Naive thymus-derived CD8-positive, alpha-beta T cell (primary cell): ENCODE results near the gene DENND4A. TPM values are rescaled to one million over a fixed set of nuclear protein-coding genes. Genes with fewer than 3 reads are reported as not detected.

Experiments used
- ATAC-seq, 2 donors: fragments of 150-1000 bp; cut with Tn5 transposase in 1 of 2; sonication (Bioruptor Pico), chemical (Tn5 transposase) in 1 of 2; 1 replicate in 1 of 2; 2 replicates in 1 of 2; pipeline ENCODE4 v1.10.0; 2021; ENCODE audit warnings: mild to moderate bottlenecking in 2 of 2, moderate library complexity in 2 of 2
- POLR2A ChIA-PET: fragments of 350-600 bp; sonication (Branson Sonifier 250); formaldehyde crosslinking; loops from one replicate; lab custom pipeline; 2021; ENCODE audit warnings: antibody characterized with exemption; lab: Charles Lee
- DNase-seq, 10 donors: peaks; one replicate each; pipeline versions ENCODE4 v3.0.0 to v3.0.0-alpha.2; 2020 to 2022
- H3K27ac Mint-ChIP-seq, 10 donors: one replicate each; pipeline ENCODE4 v1.8.0; 2020 to 2022; ENCODE audit warnings: mild to moderate bottlenecking in 10 of 10, mixed read lengths in 10 of 10, moderate library complexity in 4 of 10, inconsistent platforms in 1 of 10
- H3K27me3 Mint-ChIP-seq, 5 donors: one replicate each; pipeline ENCODE4 v1.8.0; 2021 to 2022; ENCODE audit warnings: mixed read lengths in 5 of 5
- H3K36me3 Mint-ChIP-seq, 3 donors: one replicate each; pipeline ENCODE4 v1.8.0; 2020 to 2022; ENCODE audit warnings: mixed read lengths in 3 of 3, mild to moderate bottlenecking in 2 of 3, inconsistent platforms in 1 of 3
- H3K4me1 Mint-ChIP-seq, 4 donors: one replicate each; pipeline ENCODE4 v1.8.0; 2021 to 2022; ENCODE audit warnings: mixed read lengths in 4 of 4
- H3K4me3 Mint-ChIP-seq, 10 donors: one replicate each; pipeline ENCODE4 v1.8.0; 2020 to 2022; ENCODE audit warnings: mild to moderate bottlenecking in 10 of 10, mixed read lengths in 10 of 10, moderate library complexity in 6 of 10, inconsistent platforms in 1 of 10
- H3K9me3 Mint-ChIP-seq, 9 donors: one replicate each; pipeline ENCODE4 v1.8.0; 2020 to 2022; ENCODE audit warnings: mixed read lengths in 9 of 9, mild to moderate bottlenecking in 3 of 9, inconsistent platforms in 1 of 9, moderate library complexity in 1 of 9
- polyA plus RNA-seq, 3 donors: library from polyadenylated mRNA; unstranded; fragments of 300-500 nt; fragmentation: Illumina TruSeq; gene quantifications; one replicate each; pipeline ENCODE4 v1.2.3, GENCODE V29; 2021
- total RNA-seq, 8 experiments: library from RNA in 2 of 8; stranded (reverse) in 2 of 8; gene quantifications; one replicate each; pipeline ENCODE4 v1.2.3 and lab custom pipeline; 2021 to 2026

Gene DENND4A
- total and polyA plus RNA-seq, 5 experiments from 2014 or later: 9.3 to 62.9 (median 12.0) TPM

DNA sequence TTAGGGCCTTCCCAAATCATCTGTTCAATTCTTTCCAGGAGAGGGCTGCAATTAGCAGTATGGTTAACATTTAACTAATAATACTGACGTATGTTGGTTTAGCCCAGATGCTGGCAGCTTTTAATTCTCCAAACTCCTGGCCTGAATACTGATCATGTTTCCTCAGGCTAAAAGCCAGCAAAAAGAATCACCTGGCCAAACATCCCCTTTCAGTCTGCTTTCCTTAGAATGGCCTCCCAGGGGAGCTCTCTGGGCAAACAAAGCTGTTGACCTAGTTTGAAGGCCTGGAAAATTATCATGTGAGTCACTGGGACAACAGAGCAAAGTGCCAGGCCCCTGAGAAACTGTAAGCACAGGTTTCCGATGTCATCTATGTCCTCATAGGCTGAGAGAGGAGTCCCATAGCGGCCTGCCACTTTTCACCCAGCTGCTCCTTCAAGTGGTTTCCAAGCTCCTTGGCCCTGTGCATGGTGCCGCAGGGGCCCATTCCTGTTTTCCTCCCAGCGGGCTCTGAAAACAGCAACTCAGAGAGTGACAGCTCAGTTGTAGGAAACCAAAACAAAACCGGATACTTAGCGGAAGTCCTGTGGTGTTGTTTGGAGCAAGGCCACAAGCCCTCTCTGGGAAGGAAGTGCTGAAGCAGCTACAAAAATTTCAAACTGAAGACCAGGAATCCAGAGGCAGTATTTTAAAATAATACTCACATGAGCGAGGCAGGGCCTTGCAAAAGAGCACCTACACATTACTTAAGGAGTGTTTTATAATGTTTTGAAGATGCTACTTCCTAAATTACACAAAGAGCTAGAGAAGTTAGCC, 40.7 kb upstream of the DENND4A start:
- ATAC-seq (peak; percentile 57 to 60), DNase-seq (peak; percentile 27 to 73 (median 48))
- Mint-ChIP-seq H3K4me3 (peak overlapping the region; percentile 69 to 91 (median 81)), H3K27ac (peak overlapping the region; percentile 92 to 98 (median 96)), H3K9me3 (no peaks in the 10 kb centered on the region), H3K27me3 (no peaks in the 10 kb centered on the region), H3K4me1 (peaks cover 24 to 65% (median 51%) of the 10 kb centered on the region in 4 donors), H3K36me3 (no peaks in the 10 kb centered on the region)
- POLR2A ChIA-PET: interaction anchor here (0.7 to 4.7 kb wide), 14 partner anchors 10 to 115 kb away, joined by 3 to 47 read pairs (median 4); partner anchors contain the start of genes DENND4A and RAB11A

- no peaks in the 10 kb centered on the region for H3K27me3 Mint-ChIP-seq
- H3K36me3 Mint-ChIP-seq: peaks cover 0 to 2% (median 0%) of the 10 kb centered on the region in 3 donors
- no peaks in the 10 kb centered on the region for H3K9me3 Mint-ChIP-seq
- peak overlapping the region; percentile 95 to 99 (median 98) for H3K27ac Mint-ChIP-seq
- DNase-seq (peak in 5 of 10 donors; percentile 33 to 67 (median 53)), ATAC-seq (peak; percentile 24 to 57)
- H3K4me1 Mint-ChIP-seq: peaks cover 32 to 65% (median 63%) of the 10 kb centered on the region in 4 donors
- peak overlapping the region; percentile 56 to 84 (median 76) for H3K4me3 Mint-ChIP-seq
- POLR2A ChIA-PET: interaction anchor here (0.6 to 3.8 kb wide), 7 partner anchors 10 to 80 kb away, joined by 3 to 46 read pairs (median 4); partner anchors contain the start of genes DENND4A and RAB11A
Observed at GRCh38 chr15:65829130-65829764, 37.2 kb upstream of the DENND4A start.

DNA sequence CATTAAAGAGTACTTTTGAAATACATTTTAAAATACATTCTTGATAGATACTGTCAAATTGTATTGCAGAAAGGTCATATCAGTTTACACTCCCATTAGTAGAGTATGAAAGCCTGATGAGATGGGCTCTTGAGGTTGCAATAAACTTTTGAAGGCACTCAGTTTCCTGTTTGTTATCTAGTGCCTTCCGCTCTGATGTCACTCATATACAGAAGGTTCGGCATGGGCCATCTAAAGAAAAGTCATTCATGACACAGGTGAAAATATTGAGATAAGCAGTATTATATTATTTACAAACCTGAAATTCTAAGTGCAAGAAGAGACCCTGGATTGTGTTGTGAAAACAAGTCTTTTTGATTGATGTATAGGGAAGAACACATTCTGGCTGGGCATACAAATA, 36.5 kb upstream of the DENND4A start:
- no peaks in the 10 kb centered on the region for H3K9me3 Mint-ChIP-seq
- POLR2A ChIA-PET: interaction anchor here (0.6 to 3.8 kb wide), 8 partner anchors 9 to 80 kb away, joined by 3 to 46 read pairs (median 4); partner anchors contain the start of genes DENND4A and RAB11A
- H3K4me1 Mint-ChIP-seq: peaks cover 28 to 65% (median 60%) of the 10 kb centered on the region in 4 donors
- H3K36me3 Mint-ChIP-seq: peaks cover 0 to 2% (median 0%) of the 10 kb centered on the region in 3 donors
- H3K27ac Mint-ChIP-seq: peak overlapping the region; percentile 95 to 99 (median 98)
- ATAC-seq (peak; percentile 83 to 90), DNase-seq (peak in 8 of 10 donors; percentile 34 to 83 (median 66))
- H3K27me3 Mint-ChIP-seq: no peaks in the 10 kb centered on the region
- H3K4me3 Mint-ChIP-seq: peak overlapping the region; percentile 56 to 84 (median 76)

DNA sequence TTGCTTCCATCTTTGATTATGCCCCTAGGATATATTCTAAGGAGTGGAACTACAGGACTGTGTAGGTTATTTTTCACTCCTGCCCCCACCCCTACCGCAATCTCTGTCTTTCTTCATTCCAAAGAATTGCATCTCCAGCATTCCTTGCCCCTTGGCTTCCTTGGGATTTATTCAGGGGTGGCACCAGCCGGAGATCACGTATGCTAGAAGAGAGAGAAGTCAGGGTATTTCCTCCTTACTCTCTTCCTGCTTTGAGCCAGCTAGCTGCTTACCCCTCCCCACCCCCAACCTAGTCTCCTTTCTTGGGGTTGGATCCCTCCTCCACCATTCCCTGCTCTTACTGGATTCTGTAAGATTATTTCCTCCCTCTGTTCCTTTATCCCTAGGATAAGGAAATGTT, 35.0 kb upstream of the DENND4A start:
- POLR2A ChIA-PET: interaction anchor here (0.8 to 3.8 kb wide), 7 partner anchors 8 to 42 kb away, joined by 3 to 46 read pairs (median 5); partner anchors contain the start of genes DENND4A and RAB11A

DNA sequence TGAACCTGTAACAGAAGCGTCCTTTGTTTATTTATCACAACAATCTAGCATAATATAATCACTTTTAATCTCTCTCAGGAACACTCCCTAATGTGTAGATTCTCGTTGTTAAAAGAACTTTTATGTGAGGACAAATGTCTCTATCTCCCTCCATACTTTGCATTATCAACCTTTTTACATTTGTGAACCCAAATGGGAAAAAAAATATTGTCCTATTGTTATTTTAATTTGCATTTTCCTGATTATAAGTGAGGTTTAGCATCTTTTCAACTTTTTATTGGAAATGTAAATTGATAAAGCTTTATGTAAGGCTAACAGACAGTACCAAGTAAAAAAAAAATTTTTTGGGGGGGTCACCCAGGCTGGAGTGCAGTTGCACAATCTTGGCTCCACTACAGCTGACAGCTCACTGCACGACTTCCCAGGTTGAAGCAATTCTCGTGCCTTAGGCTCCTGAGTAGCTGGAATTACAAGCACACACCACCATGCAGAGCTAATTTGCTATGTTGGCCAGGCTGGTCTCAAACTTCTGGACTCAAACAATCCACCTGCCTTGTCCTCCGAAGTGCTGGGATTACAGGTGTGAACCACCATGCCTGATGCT, 33.0 kb upstream of the DENND4A start:
- H3K4me1 Mint-ChIP-seq: peaks cover 22 to 67% (median 56%) of the 10 kb centered on the region in 4 donors
- no peak for ATAC-seq
- H3K27me3 Mint-ChIP-seq: no peaks in the 10 kb centered on the region
- peaks cover 0 to 5% (median 0%) of the 10 kb centered on the region in 9 donors for H3K9me3 Mint-ChIP-seq
- no peak for DNase-seq
- H3K4me3 Mint-ChIP-seq: no peak overlapping the region
- POLR2A ChIA-PET: interaction anchor here (0.6 to 3.2 kb wide), 3 partner anchors 11 to 33 kb away, joined by 3 to 13 read pairs (median 3); partner anchors contain the start of gene DENND4A
- H3K27ac Mint-ChIP-seq: peak overlapping the region in 1 of 10 donors; percentile 65
- peaks cover 0 to 2% (median 0%) of the 10 kb centered on the region in 3 donors for H3K36me3 Mint-ChIP-seq

More for the DNA sequence above, 35.0 kb upstream of the DENND4A start:
- Mint-ChIP-seq H3K27me3 (no peaks in the 10 kb centered on the region), H3K27ac (peak overlapping the region; percentile 95 to 99 (median 96)), H3K36me3 (peaks cover 0 to 2% (median 0%) of the 10 kb centered on the region in 3 donors), H3K4me1 (peaks cover 19 to 62% (median 49%) of the 10 kb centered on the region in 4 donors), H3K9me3 (no peaks in the 10 kb centered on the region), H3K4me3 (peak overlapping the region; percentile 52 to 83 (median 68))
- peak in 1 of 2 donors; percentile 32 for ATAC-seq
- peak in 3 of 10 donors; percentile 23 to 32 (median 31) for DNase-seq

- H3K4me1 Mint-ChIP-seq: peaks cover 25 to 71% (median 61%) of the 10 kb centered on the region in 4 donors
- peaks cover 0 to 9% (median 0%) of the 10 kb centered on the region in 9 donors for H3K9me3 Mint-ChIP-seq
- ATAC-seq: no peak
- POLR2A ChIA-PET: interaction anchor here (0.9 to 3.2 kb wide), 3 partner anchors 16 to 45 kb away, joined by 3 to 13 read pairs (median 3); partner anchors contain the start of genes DENND4A and RAB11A
- H3K36me3 Mint-ChIP-seq: peaks cover 0 to 2% (median 0%) of the 10 kb centered on the region in 3 donors
- no peak overlapping the region for H3K4me3 Mint-ChIP-seq
- DNase-seq: peak in 1 of 10 donors; percentile 12
- peak overlapping the region; percentile 22 to 77 (median 64) for H3K27ac Mint-ChIP-seq
- H3K27me3 Mint-ChIP-seq: no peaks in the 10 kb centered on the region
Observed at GRCh38 chr15:65824031-65824743, 32.1 kb upstream of the DENND4A start.

DNA sequence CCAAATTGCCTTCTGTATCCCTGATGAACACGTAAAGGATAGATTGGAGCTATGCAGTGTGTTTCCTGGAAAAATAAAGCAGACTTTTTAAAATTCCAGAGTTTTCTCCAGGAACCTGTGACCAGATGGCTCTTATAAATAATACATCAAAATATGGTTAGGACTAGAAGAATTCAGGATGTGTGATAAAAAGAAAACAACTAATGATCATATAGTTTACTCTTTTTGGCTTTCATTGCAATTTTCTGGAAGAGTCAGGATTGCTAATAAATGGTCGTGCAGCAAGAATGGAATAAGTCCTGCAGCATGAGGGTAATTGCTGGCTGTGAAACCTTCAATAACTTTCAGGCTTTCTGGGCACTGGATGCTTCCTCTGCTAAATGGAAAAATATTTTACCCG, 30.2 kb upstream of the DENND4A start:
- peaks cover 0 to 4% (median under 1%) of the 10 kb centered on the region in 3 donors for H3K36me3 Mint-ChIP-seq
- peaks cover 25 to 71% (median 58%) of the 10 kb centered on the region in 4 donors for H3K4me1 Mint-ChIP-seq
- peaks cover 0 to 9% (median 0%) of the 10 kb centered on the region in 9 donors for H3K9me3 Mint-ChIP-seq
- ATAC-seq (no peak), DNase-seq (no peak)
- no peak overlapping the region for H3K4me3 Mint-ChIP-seq
- POLR2A ChIA-PET: interaction anchor here (0.7 to 1.0 kb wide), 4 partner anchors 16 to 40 kb away, joined by 3 to 6 read pairs (median 5); partner anchors contain the start of gene DENND4A
- peak overlapping the region in 7 of 10 donors; percentile 15 to 99 (median 56) for H3K27ac Mint-ChIP-seq
- H3K27me3 Mint-ChIP-seq: no peaks in the 10 kb centered on the region

- Mint-ChIP-seq H3K9me3 (peaks cover 0 to 9% (median 0%) of the 10 kb centered on the region in 9 donors), H3K36me3 (peaks cover 0 to 4% (median 0%) of the 10 kb centered on the region in 3 donors), H3K27me3 (no peaks in the 10 kb centered on the region), H3K4me3 (peak overlapping the region in 7 of 10 donors; percentile 16 to 75 (median 31)), H3K4me1 (peaks cover 20 to 75% (median 57%) of the 10 kb centered on the region in 4 donors), H3K27ac (peak overlapping the region; percentile 90 to 99 (median 97))
- ATAC-seq: no peak
- no peak for DNase-seq
- POLR2A ChIA-PET: interaction anchor here (0.6 to 6.7 kb wide), 5 partner anchors 7 to 919 kb away, joined by 4 to 97 read pairs (median 46); partner anchors contain the start of genes DENND4A and RAB11A
Observed at GRCh38 chr15:65821070-65821469, 29.0 kb upstream of the DENND4A start.

DNA sequence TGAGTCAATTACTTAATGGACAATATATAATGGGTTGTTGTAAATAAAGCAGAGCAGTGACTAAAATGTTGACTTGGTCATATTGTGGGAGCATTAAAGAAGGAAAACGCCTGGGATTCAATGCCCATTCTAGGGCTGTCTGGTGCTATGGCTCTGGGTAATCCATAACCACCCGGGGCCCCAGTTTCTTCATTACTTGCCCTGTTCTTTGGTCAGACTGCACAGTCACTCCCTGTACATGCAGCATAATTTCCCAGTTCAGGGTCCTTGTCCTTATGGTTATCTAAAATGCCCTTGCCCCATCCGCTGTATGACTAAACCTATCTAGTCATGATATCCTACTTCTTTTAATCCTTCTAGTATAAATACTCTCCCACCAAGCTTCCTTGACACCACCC, 27.5 kb upstream of the DENND4A start:
- H3K27ac Mint-ChIP-seq: peak overlapping the region; percentile 94 to 99 (median 98)

GRCh38 chr15:65818927-65819562, 27.0 kb upstream of the DENND4A start:
- peaks cover 0 to 4% (median 0%) of the 10 kb centered on the region in 3 donors for H3K36me3 Mint-ChIP-seq
- peaks cover 0 to 9% (median 0%) of the 10 kb centered on the region in 9 donors for H3K9me3 Mint-ChIP-seq
- H3K27ac Mint-ChIP-seq: peak overlapping the region; percentile 94 to 99 (median 98)
- DNase-seq (peak in 6 of 10 donors; percentile 28 to 93 (median 76)), ATAC-seq (peak; percentile 91 to 95)
- H3K27me3 Mint-ChIP-seq: no peaks in the 10 kb centered on the region
- H3K4me1 Mint-ChIP-seq: peaks cover 16 to 76% (median 51%) of the 10 kb centered on the region in 4 donors
- POLR2A ChIA-PET: interaction anchor here (0.8 to 6.7 kb wide), 8 partner anchors 9 to 50 kb away, joined by 3 to 97 read pairs (median 6); partner anchors contain the start of genes DENND4A and RAB11A
- H3K4me3 Mint-ChIP-seq: peak overlapping the region; percentile 13 to 90 (median 75)

More for the DNA sequence above, 27.5 kb upstream of the DENND4A start:
- ATAC-seq (peak in 1 of 2 donors; percentile 12), DNase-seq (no peak)
- Mint-ChIP-seq H3K4me1 (peaks cover 18 to 77% (median 54%) of the 10 kb centered on the region in 4 donors), H3K4me3 (peak overlapping the region in 9 of 10 donors; percentile 62 to 90 (median 75)), H3K27me3 (no peaks in the 10 kb centered on the region), H3K36me3 (peaks cover 0 to 4% (median 0%) of the 10 kb centered on the region in 3 donors), H3K9me3 (peaks cover 0 to 9% (median 0%) of the 10 kb centered on the region in 9 donors)
- POLR2A ChIA-PET: interaction anchor here (1.3 to 6.7 kb wide), 6 partner anchors 8 to 50 kb away, joined by 4 to 97 read pairs (median 27); partner anchors contain the start of genes DENND4A and RAB11A
